ENCODE measurements around the gene ATP8B1. TPM values are rescaled to one million over a fixed set of nuclear protein-coding genes. Genes with fewer than 3 reads are reported as not detected.
A peak's percentile ranks its signal among the peaks of the same experiment; 100 is the strongest.

ATP8B1 gene
- total RNA-seq, 3 donors from 2014 or later = 0.13 to 0.22 (median 0.15) TPM

GRCh38 chr18:57809190-57809589, 6.1 kb upstream of the ATP8B1 start:
- peaks cover 27% of the 10 kb centered on the region for H3K27me3 Mint-ChIP-seq (ENCODE audit: low read depth)
- H3K4me3 Mint-ChIP-seq = no peak overlapping the region
- H3K36me3 Mint-ChIP-seq (ENCODE audit: insufficient read depth) = no peaks in the 10 kb centered on the region
- H3K4me1 Mint-ChIP-seq (ENCODE audit: low read depth) = no peaks in the 10 kb centered on the region
- no peak for ATAC-seq
- peaks cover 17% of the 10 kb centered on the region for H3K9me3 Mint-ChIP-seq
- DNase-seq = no peak

GRCh38 chr18:57807336-57808117, 4.4 kb upstream of the ATP8B1 start:
- Mint-ChIP-seq H3K4me3 (no peak overlapping the region), H3K27me3 (ENCODE audit: low read depth) (peaks cover 36% of the 10 kb centered on the region), H3K9me3 (peaks cover 9% of the 10 kb centered on the region), H3K4me1 (ENCODE audit: low read depth) (peaks cover 4% of the 10 kb centered on the region), H3K36me3 (ENCODE audit: insufficient read depth) (no peaks in the 10 kb centered on the region)
- ATAC-seq (no peak), DNase-seq (no peak)

GRCh38 chr18:57806978-57807285, 3.8 kb upstream of the ATP8B1 start:
- DNase-seq (no peak), ATAC-seq (no peak)
- peaks cover 42% of the 10 kb centered on the region for H3K27me3 Mint-ChIP-seq (ENCODE audit: low read depth)
- H3K4me1 Mint-ChIP-seq (ENCODE audit: low read depth) = peaks cover 10% of the 10 kb centered on the region
- no peak overlapping the region for H3K4me3 Mint-ChIP-seq
- H3K9me3 Mint-ChIP-seq = peaks cover 7% of the 10 kb centered on the region
- no peaks in the 10 kb centered on the region for H3K36me3 Mint-ChIP-seq (ENCODE audit: insufficient read depth)

- no peak for DNase-seq
- Mint-ChIP-seq H3K4me3 (no peak overlapping the region), H3K27me3 (ENCODE audit: low read depth) (peaks cover 45% of the 10 kb centered on the region), H3K4me1 (ENCODE audit: low read depth) (peaks cover 16% of the 10 kb centered on the region), H3K9me3 (peaks cover 2% of the 10 kb centered on the region), H3K36me3 (ENCODE audit: insufficient read depth) (no peaks in the 10 kb centered on the region)
- ATAC-seq = no peak
These were observed 3.3 kb upstream of the ATP8B1 start for GRCh38 chr18:57806201-57806977.

- Mint-ChIP-seq H3K36me3 (ENCODE audit: insufficient read depth) (no peaks in the 10 kb centered on the region), H3K4me3 (no peak overlapping the region), H3K9me3 (no peaks in the 10 kb centered on the region), H3K4me1 (ENCODE audit: low read depth) (peaks cover 17% of the 10 kb centered on the region), H3K27me3 (ENCODE audit: low read depth) (peaks cover 54% of the 10 kb centered on the region)
- DNase-seq = no peak
- ATAC-seq = no peak
These were observed 2.0 kb upstream of the ATP8B1 start for GRCh38 chr18:57805117-57805516.

- Mint-ChIP-seq H3K36me3 (ENCODE audit: insufficient read depth) (no peaks in the 10 kb centered on the region), H3K4me3 (no peak overlapping the region), H3K4me1 (ENCODE audit: low read depth) (peaks cover 17% of the 10 kb centered on the region), H3K27me3 (ENCODE audit: low read depth) (peaks cover 58% of the 10 kb centered on the region), H3K9me3 (no peaks in the 10 kb centered on the region)
- no peak for DNase-seq
- no peak for ATAC-seq
These were observed 1.4 kb upstream of the ATP8B1 start for GRCh38 chr18:57804557-57804956.

GRCh38 chr18:57802213-57803102, 657 bp downstream of the ATP8B1 start:
- ATAC-seq (peak; percentile 57 to 64), DNase-seq (no peak)
- peaks cover 54% of the 10 kb centered on the region for H3K27me3 Mint-ChIP-seq (ENCODE audit: low read depth)
- peaks cover 17% of the 10 kb centered on the region for H3K4me1 Mint-ChIP-seq (ENCODE audit: low read depth)
- H3K4me3 Mint-ChIP-seq = peak overlapping the region; percentile 65
- no peaks in the 10 kb centered on the region for H3K36me3 Mint-ChIP-seq (ENCODE audit: insufficient read depth)
- no peaks in the 10 kb centered on the region for H3K9me3 Mint-ChIP-seq

- H3K4me3 Mint-ChIP-seq = peak overlapping the region; percentile 65
- H3K27me3 Mint-ChIP-seq (ENCODE audit: low read depth) = peaks cover 54% of the 10 kb centered on the region
- ATAC-seq (peak; percentile 24 to 32), DNase-seq (no peak)
- H3K4me1 Mint-ChIP-seq (ENCODE audit: low read depth) = peaks cover 17% of the 10 kb centered on the region
- H3K36me3 Mint-ChIP-seq (ENCODE audit: insufficient read depth) = no peaks in the 10 kb centered on the region
- H3K9me3 Mint-ChIP-seq = no peaks in the 10 kb centered on the region
These were observed 1.3 kb downstream of the ATP8B1 start for GRCh38 chr18:57801761-57802212.

GRCh38 chr18:57801325-57801724, 1.8 kb downstream of the ATP8B1 start:
- H3K4me3 Mint-ChIP-seq = peak overlapping the region; percentile 65
- H3K36me3 Mint-ChIP-seq (ENCODE audit: insufficient read depth) = no peaks in the 10 kb centered on the region
- no peak for ATAC-seq

GRCh38 chr18:57798713-57799373, 4.3 kb downstream of the ATP8B1 start:
- DNase-seq (no peak), ATAC-seq (no peak)
- H3K36me3 Mint-ChIP-seq (ENCODE audit: insufficient read depth) = peaks cover 1% of the 10 kb centered on the region
- H3K4me3 Mint-ChIP-seq = no peak overlapping the region
- peaks cover 4% of the 10 kb centered on the region for H3K9me3 Mint-ChIP-seq
- H3K4me1 Mint-ChIP-seq (ENCODE audit: low read depth) = peaks cover 14% of the 10 kb centered on the region
- H3K27me3 Mint-ChIP-seq (ENCODE audit: low read depth) = peaks cover 37% of the 10 kb centered on the region

More at GRCh38 chr18:57801325-57801724, 1.8 kb downstream of the ATP8B1 start:
- Mint-ChIP-seq H3K27me3 (ENCODE audit: low read depth) (peaks cover 54% of the 10 kb centered on the region), H3K9me3 (no peaks in the 10 kb centered on the region), H3K4me1 (ENCODE audit: low read depth) (peaks cover 17% of the 10 kb centered on the region)
- no peak for DNase-seq

- Mint-ChIP-seq H3K9me3 (peaks cover 4% of the 10 kb centered on the region), H3K4me1 (ENCODE audit: low read depth) (peaks cover 10% of the 10 kb centered on the region), H3K27me3 (ENCODE audit: low read depth) (peaks cover 31% of the 10 kb centered on the region), H3K4me3 (no peak overlapping the region), H3K36me3 (ENCODE audit: insufficient read depth) (peaks cover 1% of the 10 kb centered on the region)
- DNase-seq = no peak
- no peak for ATAC-seq
These were observed 5.9 kb downstream of the ATP8B1 start for GRCh38 chr18:57797209-57797651.

- Mint-ChIP-seq H3K4me3 (no peak overlapping the region), H3K4me1 (ENCODE audit: low read depth) (no peaks in the 10 kb centered on the region), H3K9me3 (peaks cover 4% of the 10 kb centered on the region), H3K36me3 (ENCODE audit: insufficient read depth) (peaks cover 1% of the 10 kb centered on the region), H3K27me3 (ENCODE audit: low read depth) (peaks cover 13% of the 10 kb centered on the region)
- ATAC-seq (no peak), DNase-seq (no peak)
These were observed 8.0 kb downstream of the ATP8B1 start for GRCh38 chr18:57794951-57795728.

GRCh38 chr18:57793302-57793986, 9.7 kb downstream of the ATP8B1 start:
- H3K9me3 Mint-ChIP-seq = peaks cover 4% of the 10 kb centered on the region
- ATAC-seq (no peak), DNase-seq (no peak)
- H3K36me3 Mint-ChIP-seq (ENCODE audit: insufficient read depth) = peaks cover 1% of the 10 kb centered on the region
- peaks cover 6% of the 10 kb centered on the region for H3K27me3 Mint-ChIP-seq (ENCODE audit: low read depth)
- no peaks in the 10 kb centered on the region for H3K4me1 Mint-ChIP-seq (ENCODE audit: low read depth)
- no peak overlapping the region for H3K4me3 Mint-ChIP-seq

Measured in activated T-cell treated with anti-CD3 and anti-CD28 coated beads, Interleukin-2, amount 50 U/mL, for 4 hours (primary cell).